ENCODE results near the gene STEAP1.
"Not testable (repeated sequence)": the region's sequence is repeated elsewhere in the genome, so short reads cannot be mapped to it uniquely, and the experiment has no call there.

STEAP1 gene

DNA sequence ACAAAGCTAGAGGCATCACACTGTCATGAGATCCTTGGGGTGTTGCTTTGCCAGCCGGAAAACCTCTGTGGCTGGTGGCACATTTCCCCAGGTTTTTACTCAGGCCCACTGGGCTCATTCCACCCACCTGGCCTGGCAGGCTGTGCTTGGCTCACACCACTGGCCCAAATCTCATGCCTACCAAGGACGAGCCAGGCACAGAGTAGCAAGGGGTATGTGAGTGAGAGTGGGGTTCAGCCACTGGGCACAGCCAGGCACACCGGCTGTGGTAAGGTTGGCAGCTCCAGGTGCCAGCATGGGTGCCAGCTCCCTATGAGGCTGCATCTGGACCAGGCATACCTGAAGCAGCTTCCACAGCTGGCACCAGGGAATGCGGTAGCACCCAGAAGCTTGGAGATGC is 21.4 kb downstream of the STEAP1 start:
- no peak for DNase-seq

DNA sequence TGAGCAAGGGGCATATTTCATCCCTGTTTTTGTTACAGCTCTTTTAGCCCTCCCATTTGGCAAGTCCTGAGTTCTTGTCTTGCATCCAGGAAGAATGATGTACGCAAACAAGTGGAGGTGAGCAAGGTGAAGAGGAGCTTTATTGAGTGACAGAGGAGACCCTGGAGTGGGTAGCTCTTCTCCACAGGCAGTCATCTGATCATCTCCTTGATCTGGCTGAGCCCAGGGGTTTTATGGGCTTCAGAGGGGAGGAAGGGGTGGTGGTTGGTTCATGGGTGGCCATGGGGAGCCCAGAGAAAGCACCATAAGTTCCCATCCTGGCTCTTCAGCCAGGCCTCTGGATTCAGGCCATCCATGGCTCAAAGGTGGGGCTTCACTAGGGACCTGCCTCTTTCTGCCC is 21.9 kb downstream of the STEAP1 start:
- no peak for DNase-seq

DNA sequence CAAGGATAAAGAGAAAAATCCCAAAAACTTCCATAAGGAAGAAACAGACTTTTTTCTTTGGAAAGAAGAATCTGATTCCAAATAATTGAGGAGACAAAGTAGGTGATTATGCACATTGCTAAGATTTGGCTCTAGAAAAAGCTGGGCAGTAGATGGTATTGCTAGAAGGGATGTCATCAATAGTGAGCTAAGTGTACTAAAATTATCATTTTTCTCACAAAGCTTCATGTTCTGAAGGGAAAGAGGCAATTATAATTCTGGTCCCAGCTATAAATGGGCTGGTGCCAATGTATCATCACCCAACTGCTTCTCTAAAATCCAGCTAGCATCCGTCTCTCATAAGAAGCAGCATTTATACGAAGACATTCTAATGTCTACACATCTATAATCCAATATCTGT is 23.9 kb downstream of the STEAP1 start:
- no peak for DNase-seq

DNA sequence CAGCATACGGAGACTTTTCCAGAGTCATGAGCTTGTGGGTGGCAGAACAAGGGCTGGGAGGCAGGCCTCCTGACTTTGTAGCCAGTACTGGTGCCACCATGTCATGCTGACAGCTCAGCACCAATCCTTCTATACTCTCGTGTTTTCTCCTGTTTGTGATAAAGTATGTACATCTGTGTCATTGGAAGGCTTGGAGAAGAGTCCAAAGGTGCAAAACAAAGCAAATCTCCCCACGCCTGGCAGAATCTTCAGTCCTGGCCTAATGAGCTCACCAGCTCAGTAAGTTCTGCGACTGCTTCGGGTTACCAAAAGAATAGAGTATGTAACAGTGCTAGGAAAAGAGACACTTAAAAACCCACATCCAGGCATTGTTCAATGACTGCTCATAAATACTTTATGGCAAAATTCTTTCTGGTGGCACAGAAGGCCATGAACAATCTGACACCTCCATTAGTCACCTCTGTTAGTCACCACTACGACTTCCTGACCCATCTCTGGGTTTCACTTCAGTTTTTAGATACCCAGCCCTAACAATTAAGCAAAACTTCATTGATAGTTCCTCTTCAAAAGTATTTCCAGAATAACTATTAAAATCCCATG is 24.5 kb downstream of the STEAP1 start:
- no peak for DNase-seq

DNA sequence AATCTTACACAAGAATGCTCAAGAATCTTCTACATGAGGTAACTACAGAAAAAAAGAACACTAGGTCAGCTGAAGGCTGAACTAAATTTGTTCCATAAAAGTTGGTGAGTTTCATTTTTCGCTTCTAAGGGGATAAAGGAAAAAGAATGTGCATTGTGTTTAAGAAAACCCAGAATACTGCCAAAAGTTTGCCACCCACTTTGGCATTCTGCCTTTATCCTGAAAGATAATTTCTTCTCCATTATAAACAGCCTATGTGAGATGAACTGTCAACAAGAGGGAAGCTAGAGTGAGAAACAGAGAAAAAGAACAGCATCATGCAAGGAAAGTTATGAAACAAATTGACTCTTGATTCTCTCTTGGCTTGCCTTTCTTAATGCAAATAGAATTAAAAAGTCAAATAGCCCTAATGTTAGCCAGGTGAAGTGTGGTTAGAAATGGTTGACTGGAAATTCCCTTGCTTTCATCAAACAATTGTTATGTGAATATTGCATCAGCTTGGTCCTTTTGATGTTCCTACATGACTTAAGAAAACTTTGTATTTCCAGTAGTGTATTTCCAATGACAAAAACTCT is 25.8 kb downstream of the STEAP1 start:
- no peak for DNase-seq

DNA sequence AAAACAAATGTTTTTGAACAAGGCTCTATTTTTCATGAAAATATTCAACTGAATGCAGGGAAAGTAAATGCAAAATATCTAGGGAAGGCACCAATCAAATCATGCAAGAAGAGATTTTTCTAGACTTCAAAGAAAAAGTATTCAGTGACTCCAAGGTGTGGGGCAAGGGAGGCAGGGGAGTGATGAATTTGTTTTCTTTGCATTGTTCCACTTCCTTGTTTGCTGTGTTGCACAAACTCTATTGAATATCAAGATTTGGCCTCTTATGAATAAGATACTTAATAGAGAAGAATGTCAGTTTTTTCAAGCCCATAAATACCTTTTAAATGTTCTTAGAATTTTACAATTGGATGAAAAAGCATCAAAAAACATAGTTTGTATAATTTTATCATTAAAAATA is 26.4 kb downstream of the STEAP1 start:
- no peak for DNase-seq

DNA sequence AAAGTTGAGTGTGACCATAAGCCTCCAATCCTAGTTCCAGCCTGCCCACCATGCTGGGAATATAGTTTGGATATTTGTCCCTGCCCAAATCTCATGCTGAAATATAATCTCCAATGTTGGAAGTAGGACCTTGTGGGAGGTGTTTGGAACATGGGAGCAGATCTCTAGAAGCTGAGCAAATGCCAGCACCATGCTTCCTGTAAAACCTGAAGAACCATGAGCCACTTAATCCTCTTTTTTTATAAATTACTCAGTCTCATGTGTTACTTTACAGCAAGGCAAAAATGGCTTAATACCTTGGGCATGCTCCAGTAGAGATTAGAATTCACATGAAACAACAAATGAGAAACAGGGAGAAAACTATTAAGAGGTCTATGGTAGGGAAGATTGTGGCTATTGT is 27.2 kb downstream of the STEAP1 start:
- no peak for DNase-seq

DNA sequence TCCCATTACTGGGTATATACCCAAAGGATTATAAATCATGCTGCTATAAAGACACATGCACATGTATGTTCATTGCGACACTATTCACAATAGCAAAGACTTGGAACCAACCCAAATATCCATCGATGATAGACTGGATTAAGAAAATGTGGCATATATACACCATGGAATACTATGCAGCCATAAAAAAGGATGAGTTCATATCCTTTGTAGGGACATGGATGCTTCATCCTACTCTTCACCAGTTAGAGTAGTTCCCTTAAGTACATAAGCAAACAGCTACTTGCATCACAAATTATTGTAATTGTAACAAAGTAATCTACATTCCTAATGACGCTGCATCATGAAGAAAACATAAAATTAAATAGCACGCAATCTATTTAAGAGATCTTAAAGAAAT is 32.0 kb downstream of the STEAP1 start:
- DNase-seq, result not testable (repeated sequence)

DNA sequence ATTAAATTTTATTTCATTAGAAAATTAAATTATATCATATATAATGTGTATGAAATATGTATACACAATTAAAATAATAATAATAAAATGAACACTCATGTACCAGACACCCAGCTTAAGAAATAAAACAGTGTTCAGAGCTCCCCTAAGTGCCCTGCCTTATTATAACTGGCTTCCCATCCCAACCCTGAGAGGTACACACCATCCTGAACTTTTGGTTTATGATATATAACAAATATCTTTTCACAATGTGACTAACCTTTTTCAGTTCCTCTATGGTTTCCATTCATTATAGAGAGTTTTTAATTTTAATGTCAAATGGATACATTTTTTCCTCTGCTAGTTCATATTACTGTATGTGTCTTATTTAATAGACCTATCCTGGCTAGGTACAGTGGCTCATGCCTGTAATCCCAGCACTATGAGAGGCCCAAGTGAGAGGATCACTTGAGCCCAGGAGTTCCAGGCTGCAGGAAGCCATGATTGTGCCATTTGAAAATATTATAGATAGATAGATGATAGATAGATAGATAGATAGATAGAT is 33.3 kb downstream of the STEAP1 start:
- DNase-seq, result no peak

DNA sequence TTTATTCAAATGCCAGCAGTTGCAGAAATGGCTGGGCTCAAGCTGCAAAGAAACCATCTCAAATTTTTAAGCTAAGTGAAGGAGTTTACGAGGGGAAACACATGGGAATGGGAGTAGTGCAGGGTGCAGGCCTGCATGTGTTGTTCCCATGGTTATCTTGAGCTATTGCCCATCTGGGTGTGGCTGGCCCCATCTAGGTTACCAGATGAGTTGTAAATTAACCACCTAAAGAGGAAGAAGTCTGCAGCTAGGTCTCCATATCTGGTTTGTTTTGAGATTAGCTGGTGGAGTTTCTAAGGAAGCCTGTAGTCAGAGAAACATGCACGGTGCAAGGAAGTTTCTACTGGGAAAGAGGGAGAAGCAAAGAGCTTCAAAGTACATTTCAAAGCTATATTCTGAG is 34.0 kb downstream of the STEAP1 start:
- no peak for DNase-seq

DNA sequence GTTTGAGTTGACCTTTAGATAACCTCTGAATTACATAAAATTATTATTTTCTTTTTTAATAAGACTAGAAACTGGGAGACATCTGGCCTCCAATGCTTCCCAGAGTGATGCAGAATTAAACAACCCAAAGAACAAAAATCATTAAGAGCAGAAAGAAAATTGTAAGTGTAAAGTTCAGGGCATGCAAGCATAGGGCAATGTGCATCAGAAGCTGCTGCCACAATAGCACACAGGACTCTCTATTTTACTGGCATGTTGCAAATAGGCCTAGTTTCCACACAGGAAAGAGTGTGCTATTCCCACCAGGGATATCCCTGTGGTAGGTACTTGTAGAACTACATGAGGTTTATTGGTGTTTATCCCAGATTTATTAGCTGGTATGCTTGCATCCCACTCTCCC is 36.7 kb downstream of the STEAP1 start:
- no peak for DNase-seq

DNA sequence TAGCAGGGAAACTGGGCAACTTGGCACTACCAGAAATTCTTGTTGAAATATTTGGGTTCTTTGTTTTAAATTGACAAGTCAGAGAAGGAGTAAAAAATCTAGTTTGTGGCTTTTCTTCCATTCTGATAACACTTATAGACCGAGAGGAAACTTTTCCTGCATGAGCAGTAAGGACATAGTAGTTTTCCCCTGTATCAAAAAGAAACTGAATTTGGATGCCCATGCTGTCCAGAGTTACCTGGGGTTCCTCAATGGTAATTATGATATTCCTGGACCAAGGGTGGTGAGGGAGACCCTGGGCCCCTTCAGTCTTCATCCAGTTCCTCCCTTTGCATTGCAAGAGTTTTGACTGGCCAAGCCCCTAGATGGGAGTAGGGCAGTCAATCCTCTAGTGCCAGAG is 37.4 kb downstream of the STEAP1 start:
- DNase-seq, result no peak

DNA sequence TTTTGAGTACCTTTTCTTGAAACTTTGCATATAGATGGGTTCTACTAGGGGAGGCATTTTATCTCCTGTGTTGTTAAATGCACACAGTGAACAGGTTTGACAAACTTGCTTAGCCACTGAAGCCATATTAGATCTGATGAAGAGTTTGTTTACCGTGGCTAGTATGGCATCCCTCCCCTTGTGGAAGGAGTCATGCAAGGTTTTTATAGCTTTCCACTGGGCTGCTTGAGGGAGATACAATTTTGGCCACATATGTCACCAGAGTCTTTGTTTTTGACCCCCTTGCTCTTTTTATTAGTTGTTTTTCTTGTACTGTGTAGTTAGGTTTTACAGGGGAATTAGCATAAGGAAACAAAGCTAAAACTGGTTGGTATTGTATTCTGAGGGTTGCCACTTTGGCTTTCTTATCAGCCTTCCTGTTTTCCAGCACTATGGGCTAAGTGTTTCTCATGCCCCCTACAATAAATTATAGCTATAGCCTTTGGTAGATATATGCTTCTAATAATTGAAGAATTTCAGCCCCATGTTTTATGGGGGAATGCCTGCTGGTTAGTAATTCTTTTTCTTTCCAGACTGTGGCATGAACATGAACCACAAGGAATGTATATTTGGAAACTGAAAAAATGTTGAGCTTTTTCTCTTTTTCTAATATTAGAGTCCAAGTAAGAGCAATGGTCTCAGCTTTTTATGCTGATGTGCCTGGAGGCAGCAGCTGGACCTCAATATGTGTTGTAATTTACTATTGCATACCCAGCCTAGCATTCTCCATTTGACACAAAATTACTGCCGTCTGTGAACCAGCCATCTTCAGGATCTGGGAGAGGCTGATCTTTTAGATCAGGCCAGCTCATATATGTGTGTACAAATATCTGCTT is 38.8 kb downstream of the STEAP1 start:
- DNase-seq, result no peak

DNA sequence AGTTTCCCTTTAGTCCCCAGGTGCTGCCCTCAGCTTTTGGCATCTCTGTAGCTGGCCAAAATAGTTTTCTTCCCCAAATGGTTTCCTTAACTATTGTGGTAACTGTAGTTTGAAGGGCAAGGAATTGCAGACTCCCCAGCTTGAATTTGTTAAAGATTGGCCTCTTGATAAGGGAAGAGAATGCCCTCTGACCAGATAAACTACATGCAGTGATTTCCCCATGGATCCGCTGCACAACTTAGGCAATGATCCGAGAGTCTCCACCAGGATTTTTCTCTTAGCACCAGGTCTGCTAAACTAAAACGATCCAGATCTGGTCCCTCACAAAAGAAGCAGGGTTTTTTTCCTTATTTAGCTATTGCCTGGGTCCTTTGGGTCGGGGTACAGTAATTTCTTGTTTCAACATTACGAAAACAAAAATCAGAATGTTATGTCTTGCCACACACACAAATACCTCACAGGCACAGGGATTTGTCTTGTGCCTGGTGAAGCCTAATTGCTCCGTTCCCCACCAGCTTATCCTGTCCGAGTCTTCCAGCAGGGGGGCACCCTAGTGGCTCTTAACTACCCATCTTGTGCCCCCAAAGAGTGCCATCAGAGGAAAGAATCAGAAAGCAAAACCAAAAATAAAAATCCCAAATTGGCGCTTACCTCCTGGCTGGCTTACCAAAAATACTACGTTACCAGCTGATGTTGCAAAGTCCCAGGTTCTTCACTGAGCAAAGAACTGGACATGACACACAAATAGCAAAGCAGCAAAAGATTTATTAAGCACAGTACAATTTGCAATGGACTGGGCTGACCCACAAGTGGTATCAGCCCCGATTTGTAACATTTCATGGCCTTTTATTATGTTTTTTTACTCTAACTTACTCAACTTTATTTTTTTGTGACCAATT is 40.9 kb downstream of the STEAP1 start:
- DNase-seq, result no peak

DNA sequence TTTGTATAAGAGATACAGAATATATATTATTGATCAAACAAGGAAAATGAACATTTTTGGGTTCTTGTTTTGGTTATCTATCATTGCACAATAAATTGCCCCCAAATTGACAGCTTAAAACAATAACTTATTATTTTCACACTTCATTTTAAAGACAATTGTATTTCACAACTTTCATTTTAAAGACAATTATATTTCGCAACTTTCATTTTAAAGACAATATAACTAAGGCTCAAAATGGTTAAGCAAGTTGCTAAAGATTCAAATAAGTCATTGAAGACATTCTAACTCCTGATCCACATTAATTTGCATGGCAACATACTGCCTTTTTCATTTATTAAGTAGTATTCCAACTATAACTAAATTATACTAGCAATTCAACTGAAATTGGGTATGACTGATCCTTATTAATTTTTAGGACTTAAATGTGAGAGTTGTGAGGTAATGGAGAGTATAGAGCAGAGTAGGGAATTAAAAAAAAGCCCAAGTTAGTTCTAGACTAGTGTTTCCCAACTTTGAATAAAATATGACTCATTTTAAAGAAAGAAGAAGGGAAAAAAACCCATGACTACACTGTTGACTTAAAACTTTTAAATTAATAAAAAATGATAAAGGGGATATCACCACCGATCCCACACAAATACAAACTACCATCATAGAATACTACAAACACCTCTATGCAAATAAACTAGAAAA is 47.4 kb downstream of the STEAP1 start:
- DNase-seq, result no peak

DNA sequence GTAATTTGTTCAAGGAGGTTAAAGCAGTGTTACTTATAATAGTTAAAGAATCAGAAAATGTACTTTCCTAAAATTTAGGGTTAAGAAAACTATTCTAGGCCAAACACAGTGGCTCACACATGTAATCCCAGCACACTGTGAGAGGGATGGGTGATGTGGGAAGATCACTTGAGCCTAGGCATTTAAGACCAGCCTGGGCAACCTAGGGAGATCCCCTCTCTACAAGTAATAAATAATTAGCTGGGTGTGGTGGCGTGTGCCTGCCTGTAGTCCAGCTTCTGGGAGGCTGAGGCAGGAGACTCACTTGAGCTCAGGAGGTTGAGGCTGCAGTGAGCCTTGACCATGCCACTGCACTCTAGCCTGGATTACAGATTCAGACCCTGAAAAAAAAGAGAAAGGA is 53.7 kb downstream of the STEAP1 start:
- DNase-seq, result no peak

DNA sequence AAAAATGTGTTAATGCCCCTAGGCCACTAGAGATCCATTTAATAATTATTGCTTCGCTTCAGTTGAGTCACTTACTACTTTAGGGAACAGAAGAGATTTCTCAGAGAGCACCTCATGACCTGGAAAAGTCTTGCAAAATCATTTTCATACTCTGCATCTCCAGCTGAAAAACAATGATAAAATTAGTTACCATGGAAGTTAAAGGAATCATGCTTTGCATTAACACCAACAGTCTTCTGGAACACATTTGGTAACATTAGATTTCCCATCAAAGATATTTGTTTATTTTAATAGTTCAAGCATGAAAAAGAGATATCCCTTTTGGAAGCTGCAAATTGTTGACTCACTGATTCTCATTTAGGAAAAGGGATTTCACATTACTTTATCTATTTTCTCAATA is 55.5 kb downstream of the STEAP1 start:
- no peak for DNase-seq

DNA sequence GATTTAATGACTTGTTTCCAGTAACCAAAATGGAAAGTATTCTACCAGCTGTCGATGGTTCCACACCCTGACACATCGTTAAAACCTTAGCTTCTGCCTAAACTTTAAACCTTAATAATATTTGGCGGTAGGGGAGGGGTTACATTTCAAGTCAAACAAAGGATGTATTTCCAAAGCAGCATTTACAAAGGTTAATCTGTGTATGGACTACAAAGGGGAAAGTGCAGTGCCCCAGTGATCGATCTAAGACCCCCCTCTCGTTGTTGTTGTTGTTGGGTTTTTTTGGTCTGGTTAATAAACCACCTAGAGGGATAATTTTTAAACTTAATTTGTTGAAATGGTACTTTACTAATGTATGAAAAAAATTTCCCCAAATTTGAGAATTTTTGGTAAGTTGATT is 56.2 kb downstream of the STEAP1 start:
- no peak for DNase-seq

DNA sequence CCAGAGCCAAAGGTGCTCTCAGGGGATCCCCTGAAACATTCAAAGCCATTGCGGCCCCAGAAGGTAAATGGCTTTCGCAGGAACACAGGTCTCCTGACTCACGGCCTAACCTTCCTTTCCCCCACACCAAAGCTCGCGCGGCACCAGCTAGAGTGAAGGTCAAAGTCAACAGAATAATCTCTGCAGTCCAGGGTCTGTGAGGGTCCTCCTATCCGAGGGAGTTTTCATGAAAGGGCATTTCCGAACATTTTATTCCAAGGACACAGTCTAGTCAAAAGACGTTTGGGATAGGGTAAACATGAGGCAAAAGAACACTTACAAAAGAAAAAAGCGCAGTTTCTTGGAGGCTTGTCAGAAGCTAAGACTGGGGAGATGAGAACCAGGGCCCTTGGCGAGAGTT is 56.7 kb downstream of the STEAP1 start:
- DNase-seq, result no peak

DNA sequence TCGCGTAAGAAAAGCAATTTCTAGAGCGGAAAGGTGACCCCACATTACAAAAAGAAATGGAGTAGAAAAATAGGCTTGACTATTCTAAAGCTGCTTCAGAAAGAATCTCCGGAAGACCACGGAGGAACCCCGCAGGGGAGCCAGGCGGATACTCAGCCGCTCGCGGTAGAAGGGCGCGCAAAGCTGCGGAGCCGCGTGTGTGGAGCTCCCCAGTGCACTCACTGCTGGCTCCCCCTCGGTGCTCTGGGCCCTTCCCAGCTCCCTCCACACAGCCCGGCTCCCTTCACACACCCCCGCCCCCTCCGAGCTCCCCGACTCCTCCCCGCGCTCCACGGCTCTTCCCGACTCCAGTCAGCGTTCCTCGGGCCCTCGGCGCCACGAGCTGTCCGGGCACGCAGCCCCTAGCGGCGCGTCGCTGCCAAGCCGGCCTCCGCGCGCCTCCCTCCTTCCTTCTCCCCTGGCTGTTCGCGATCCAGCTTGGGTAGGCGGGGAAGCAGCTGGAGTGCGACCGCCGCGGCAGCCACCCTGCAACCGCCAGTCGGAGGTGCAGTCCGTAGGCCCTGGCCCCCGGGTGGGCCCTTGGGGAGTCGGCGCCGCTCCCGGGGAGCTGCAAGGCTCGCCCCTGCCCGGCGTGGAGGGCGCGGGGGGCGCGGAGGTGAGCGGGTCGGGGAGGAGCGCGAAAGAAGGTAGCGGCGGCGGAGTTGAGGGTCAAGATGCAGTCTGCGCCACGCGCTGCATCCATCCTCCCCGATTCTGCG is 57.3 kb downstream of the STEAP1 start, which contains the start of gene STEAP2:
TSS of gene STEAP2 (plus strand) at position 350 of the 758 bp plus-strand sequence. CDS start 13,343 bp downstream, outside the sequence.
- peak; percentile 73 for DNase-seq

DNA sequence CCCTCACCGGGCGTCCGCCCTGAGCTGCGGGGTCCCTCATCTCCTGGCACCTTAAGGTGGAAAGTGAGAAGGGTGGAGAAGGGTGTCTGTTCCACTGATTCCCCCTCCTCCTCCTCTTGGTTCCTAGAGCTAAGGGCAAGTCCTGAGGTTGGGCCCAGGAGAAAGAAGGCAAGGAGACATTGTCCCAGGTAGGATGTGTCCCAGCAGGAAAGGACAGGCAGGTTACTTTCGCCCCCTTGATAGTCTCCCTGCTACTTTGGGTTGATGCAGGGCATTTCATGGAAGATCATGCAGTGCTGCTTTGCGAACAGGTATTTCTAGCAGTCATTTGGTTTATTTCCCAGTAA is 57.9 kb downstream of the STEAP1 start:
- DNase-seq, result no peak

DNA sequence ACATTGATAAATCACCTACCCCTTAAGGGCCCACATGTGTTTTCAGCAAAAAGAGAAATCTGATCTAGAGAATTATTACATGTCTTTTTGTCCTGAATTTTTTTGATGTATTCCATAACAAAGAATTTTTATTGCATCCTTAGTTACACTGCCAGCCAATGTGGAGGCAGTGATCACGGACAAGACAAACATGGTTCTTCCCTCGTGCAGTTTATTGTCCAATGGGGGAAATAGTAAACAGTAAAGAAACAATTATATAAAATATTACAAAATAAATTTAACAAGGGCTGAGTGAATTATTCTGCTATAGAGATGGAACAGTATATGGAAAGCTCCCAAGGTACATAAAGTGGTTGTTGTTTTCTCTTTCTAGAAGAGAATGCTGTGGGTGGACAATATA is 59.3 kb downstream of the STEAP1 start:
- DNase-seq, result no peak
